ENCODE measurements around the gene SEC23IP.

Gene SEC23IP

GRCh38 chr10:119893074-119893473 is 544 bp downstream of the SEC23IP start:
- Histone ChIP-seq H3K27me3 (no peaks in the 10 kb centered on the region), H3K27ac (peak overlapping the region; percentile 80), H3K4me1 (ENCODE audit: control insufficient read depth in 1 of 2, insufficient read depth in 1 of 2, low read depth in 1 of 2, low read length in 1 of 2) (peaks cover 18 to 26% of the 10 kb centered on the region in 2 experiments), H3K4me3 (ENCODE audit: low read depth in 1 of 2, low read length in 1 of 2) (peak overlapping the region; percentile 83 to 84), H3K36me3 (peaks cover 7% of the 10 kb centered on the region), H3K9me3 (no peaks in the 10 kb centered on the region)
- TF ChIP-seq, protein P1, sequence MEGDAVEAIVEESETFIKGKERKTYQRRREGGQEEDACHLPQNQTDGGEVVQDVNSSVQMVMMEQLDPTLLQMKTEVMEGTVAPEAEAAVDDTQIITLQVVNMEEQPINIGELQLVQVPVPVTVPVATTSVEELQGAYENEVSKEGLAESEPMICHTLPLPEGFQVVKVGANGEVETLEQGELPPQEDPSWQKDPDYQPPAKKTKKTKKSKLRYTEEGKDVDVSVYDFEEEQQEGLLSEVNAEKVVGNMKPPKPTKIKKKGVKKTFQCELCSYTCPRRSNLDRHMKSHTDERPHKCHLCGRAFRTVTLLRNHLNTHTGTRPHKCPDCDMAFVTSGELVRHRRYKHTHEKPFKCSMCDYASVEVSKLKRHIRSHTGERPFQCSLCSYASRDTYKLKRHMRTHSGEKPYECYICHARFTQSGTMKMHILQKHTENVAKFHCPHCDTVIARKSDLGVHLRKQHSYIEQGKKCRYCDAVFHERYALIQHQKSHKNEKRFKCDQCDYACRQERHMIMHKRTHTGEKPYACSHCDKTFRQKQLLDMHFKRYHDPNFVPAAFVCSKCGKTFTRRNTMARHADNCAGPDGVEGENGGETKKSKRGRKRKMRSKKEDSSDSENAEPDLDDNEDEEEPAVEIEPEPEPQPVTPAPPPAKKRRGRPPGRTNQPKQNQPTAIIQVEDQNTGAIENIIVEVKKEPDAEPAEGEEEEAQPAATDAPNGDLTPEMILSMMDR (IDR thresholded peaks at IDR 0.05), result no peak

DNA sequence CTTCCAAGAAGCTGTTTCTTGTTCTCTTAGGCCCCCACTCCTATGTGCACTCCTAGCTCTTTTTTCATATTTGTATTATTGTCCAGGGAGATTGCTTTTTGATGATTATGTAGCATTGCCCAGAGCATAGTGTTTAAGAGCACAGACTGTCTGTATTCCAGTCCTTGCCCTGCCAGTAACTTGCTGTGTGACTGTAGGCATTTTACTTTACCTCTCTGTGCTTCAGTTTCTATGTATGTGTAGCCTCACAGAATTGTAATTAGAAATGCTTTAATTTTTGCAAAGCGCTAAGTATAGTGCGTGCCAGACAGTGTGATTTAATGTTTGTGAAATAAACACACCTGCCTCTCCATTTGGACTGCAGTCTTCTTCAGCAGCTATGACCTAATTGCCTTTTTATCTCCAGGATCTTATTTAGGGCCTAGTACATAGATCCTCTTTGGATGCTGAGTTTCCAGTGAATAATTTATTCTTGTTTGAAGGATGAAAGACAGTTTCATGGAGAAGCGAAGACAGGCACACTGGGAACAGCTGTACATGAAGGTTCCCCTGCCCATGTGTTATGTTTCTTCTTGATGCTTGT is 1.4 kb downstream of the SEC23IP start:
- TF ChIP-seq, protein P1 (IDR thresholded peaks at IDR 0.05), result no peak
- no peaks in the 10 kb centered on the region for H3K9me3 ChIP-seq
- peaks cover 13 to 19% of the 10 kb centered on the region in 2 experiments for H3K4me1 ChIP-seq (ENCODE audit: control insufficient read depth in 1 of 2, insufficient read depth in 1 of 2, low read depth in 1 of 2, low read length in 1 of 2)
- no peak overlapping the region for H3K27ac ChIP-seq
- H3K36me3 ChIP-seq, result peaks cover 14% of the 10 kb centered on the region
- no peak overlapping the region for H3K4me3 ChIP-seq (ENCODE audit: low read depth in 1 of 2, low read length in 1 of 2)
- no peaks in the 10 kb centered on the region for H3K27me3 ChIP-seq

- H3K36me3 ChIP-seq, result peaks cover 24% of the 10 kb centered on the region
- TF ChIP-seq, protein P1 (IDR thresholded peaks at IDR 0.05), result no peak
- H3K4me3 ChIP-seq (ENCODE audit: low read depth in 1 of 2, low read length in 1 of 2), result no peak overlapping the region
- no peak overlapping the region for H3K27ac ChIP-seq
- peaks cover 13 to 15% of the 10 kb centered on the region in 2 experiments for H3K4me1 ChIP-seq (ENCODE audit: control insufficient read depth in 1 of 2, insufficient read depth in 1 of 2, low read depth in 1 of 2, low read length in 1 of 2)
- no peaks in the 10 kb centered on the region for H3K27me3 ChIP-seq
- H3K9me3 ChIP-seq, result no peaks in the 10 kb centered on the region
These were observed 3.6 kb downstream of the SEC23IP start for GRCh38 chr10:119896061-119896655.

- no peaks in the 10 kb centered on the region for H3K27me3 ChIP-seq
- no peak overlapping the region for H3K27ac ChIP-seq
- H3K4me3 ChIP-seq (ENCODE audit: low read depth in 1 of 2, low read length in 1 of 2), result no peak overlapping the region
- TF ChIP-seq, protein P1 (IDR thresholded peaks at IDR 0.05), result no peak
- H3K4me1 ChIP-seq (ENCODE audit: control insufficient read depth in 1 of 2, insufficient read depth in 1 of 2, low read depth in 1 of 2, low read length in 1 of 2), result peaks cover 8 to 10% of the 10 kb centered on the region in 2 experiments
- peaks cover 24% of the 10 kb centered on the region for H3K36me3 ChIP-seq
- no peaks in the 10 kb centered on the region for H3K9me3 ChIP-seq
These were observed 4.6 kb downstream of the SEC23IP start for GRCh38 chr10:119896937-119897770.

DNA sequence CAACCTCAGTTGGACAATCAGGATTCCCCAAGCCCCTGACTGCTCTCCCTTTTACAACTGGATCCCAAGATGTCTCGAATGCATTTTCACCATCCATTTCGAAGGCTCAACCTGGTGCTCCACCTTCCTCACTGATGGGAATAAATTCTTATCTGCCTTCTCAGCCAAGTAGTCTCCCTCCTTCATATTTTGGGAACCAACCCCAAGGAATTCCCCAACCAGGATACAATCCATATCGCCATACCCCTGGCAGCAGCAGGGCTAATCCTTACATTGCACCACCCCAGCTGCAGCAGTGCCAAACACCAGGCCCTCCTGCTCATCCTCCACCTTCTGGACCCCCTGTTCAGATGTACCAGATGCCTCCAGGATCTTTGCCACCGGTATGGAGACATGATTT is 6.0 kb downstream of the SEC23IP start:
- Histone ChIP-seq H3K9me3 (no peaks in the 10 kb centered on the region), H3K36me3 (peaks cover 36% of the 10 kb centered on the region), H3K4me3 (ENCODE audit: low read depth in 1 of 2, low read length in 1 of 2) (no peak overlapping the region), H3K27me3 (no peaks in the 10 kb centered on the region), H3K27ac (no peak overlapping the region), H3K4me1 (ENCODE audit: control insufficient read depth in 1 of 2, insufficient read depth in 1 of 2, low read depth in 1 of 2, low read length in 1 of 2) (no peaks in the 10 kb centered on the region)
- TF ChIP-seq, protein P1 (IDR thresholded peaks at IDR 0.05), result no peak
